T-helper 1 cell (primary cell): ENCODE results near the gene PDIA3.
A peak's percentile ranks its signal among the peaks of the same experiment; 100 is the strongest.
"Not testable (repeated sequence)": the region's sequence is repeated elsewhere in the genome, so short reads cannot be mapped to it uniquely, and the experiment has no call there.

Experiments
- DNase-seq, 5 donors: peaks; one replicate each; pipeline ENCODE4 v3.0.0-alpha.2; 2012 to 2020
- total RNA-seq, 4 donors: gene quantifications; one replicate each; lab custom pipeline; 2026; lab: John Stamatoyannopoulos, UW

The PDIA3 gene
- total RNA-seq: 231 to 314 (median 293) reads per million in 4 donors

GRCh38 chr15:43746245-43746902, at the start of gene PDIA3:
PDIA3 (plus strand) TSS chr15:43746438; CDS start chr15:43746540, 102 bp downstream.
- peak; percentile 70 to 84 (median 79) for DNase-seq

- no peak for DNase-seq
Measured at GRCh38 chr15:43702174-43702573, 44.1 kb upstream of the PDIA3 start.

- no peak for DNase-seq
Measured at GRCh38 chr15:43702701-43703424, 43.4 kb upstream of the PDIA3 start.

GRCh38 chr15:43710431-43711131, 35.7 kb upstream of the PDIA3 start:
- DNase-seq: not testable (repeated sequence)

GRCh38 chr15:43723151-43723550, 23.1 kb upstream of the PDIA3 start:
- DNase-seq: no peak

GRCh38 chr15:43726306-43726705, 19.9 kb upstream of the PDIA3 start:
- DNase-seq: not testable (repeated sequence)

- DNase-seq: not testable (repeated sequence)
Measured at GRCh38 chr15:43728053-43728725, 18.0 kb upstream of the PDIA3 start.

GRCh38 chr15:43735416-43735815, 10.8 kb upstream of the PDIA3 start:
- no peak for DNase-seq

- DNase-seq: peak in 1 of 5 donors; percentile 8
Measured at GRCh38 chr15:43746903-43747309, 668 bp downstream of the PDIA3 start.

GRCh38 chr15:43748376-43748775, 2.1 kb downstream of the PDIA3 start:
- peak in 1 of 5 donors; percentile 31 for DNase-seq

- peak in 4 of 5 donors; percentile 35 to 85 (median 41) for DNase-seq
Measured at GRCh38 chr15:43749690-43750345, 3.6 kb downstream of the PDIA3 start.

GRCh38 chr15:43751885-43752284, 5.6 kb downstream of the PDIA3 start:
- no peak for DNase-seq

- DNase-seq: no peak
Measured at GRCh38 chr15:43762824-43763223, 16.6 kb downstream of the PDIA3 start.

GRCh38 chr15:43763819-43764446, 17.7 kb downstream of the PDIA3 start:
- no peak for DNase-seq

GRCh38 chr15:43769584-43770228, 23.5 kb downstream of the PDIA3 start:
- DNase-seq: peak in 4 of 5 donors; percentile 26 to 57 (median 48)

GRCh38 chr15:43771816-43772215, 25.6 kb downstream of the PDIA3 start:
- no peak for DNase-seq

GRCh38 chr15:43772624-43773023, 26.4 kb downstream of the PDIA3 start:
- DNase-seq: no peak

- no peak for DNase-seq
Measured at GRCh38 chr15:43774062-43774461, 27.8 kb downstream of the PDIA3 start.

- DNase-seq: no peak
Measured at GRCh38 chr15:43775411-43775965, 29.2 kb downstream of the PDIA3 start.

- no peak for DNase-seq
Measured at GRCh38 chr15:43776101-43776717, 30.0 kb downstream of the PDIA3 start.
